ENCODE measurements around the gene EPHA1. TPM values are rescaled to one million over a fixed set of nuclear protein-coding genes. Genes with fewer than 3 reads are reported as not detected.

EPHA1 gene
- total RNA-seq, 3 donors from 2014 or later, result 9.1 to 19.6 (median 18.9) TPM

DNA sequence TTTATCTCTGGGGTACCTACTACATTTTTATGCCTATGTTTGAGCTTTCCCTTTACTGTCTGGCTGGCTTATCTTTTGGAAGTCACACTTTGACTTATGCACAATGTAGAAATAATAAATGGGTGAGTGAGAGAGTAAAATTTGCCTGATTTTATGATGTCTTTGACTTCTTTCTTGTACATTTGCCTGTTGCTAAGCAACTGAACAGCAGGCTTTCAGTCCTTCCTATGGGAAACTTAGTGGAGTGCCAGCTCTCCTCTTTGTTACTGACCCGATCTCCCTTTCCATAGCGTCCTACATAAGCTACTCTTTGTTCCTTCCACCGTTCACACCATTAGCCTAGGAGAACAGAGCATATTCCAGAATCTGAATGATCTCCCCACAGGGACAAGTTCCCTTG is 38.8 kb upstream of the EPHA1 start:
- intact Hi-C loops (cut with DNase I, micrococcal nuclease), result no loop called here

DNA sequence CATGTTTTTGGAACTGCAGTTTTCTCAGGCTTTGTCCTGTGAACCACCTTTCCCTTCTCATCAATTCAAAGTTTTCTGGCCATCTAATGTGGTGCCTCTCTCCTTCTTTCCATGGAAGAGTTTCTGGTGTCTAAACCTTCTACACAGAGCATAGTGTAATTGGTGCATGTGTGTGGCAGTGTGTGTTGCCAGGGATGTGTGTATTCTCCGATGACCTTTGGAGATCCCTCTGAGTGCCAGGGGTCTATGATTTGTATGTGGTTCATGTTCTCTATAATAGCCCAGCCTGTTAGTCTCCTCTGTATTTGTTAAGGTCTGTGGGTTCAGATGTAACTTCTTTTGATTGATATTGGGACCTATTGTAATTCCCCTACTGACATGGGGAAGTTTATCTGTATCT is 36.1 kb upstream of the EPHA1 start:
- Histone ChIP-seq H3K9me3 (no peaks in the 10 kb centered on the region), H3K4me3 (no peak overlapping the region), H3K36me3 (ENCODE audit: low read depth) (no peaks in the 10 kb centered on the region), H3K4me1 (ENCODE audit: low read depth) (no peaks in the 10 kb centered on the region)
- TF ChIP-seq, protein P1, sequence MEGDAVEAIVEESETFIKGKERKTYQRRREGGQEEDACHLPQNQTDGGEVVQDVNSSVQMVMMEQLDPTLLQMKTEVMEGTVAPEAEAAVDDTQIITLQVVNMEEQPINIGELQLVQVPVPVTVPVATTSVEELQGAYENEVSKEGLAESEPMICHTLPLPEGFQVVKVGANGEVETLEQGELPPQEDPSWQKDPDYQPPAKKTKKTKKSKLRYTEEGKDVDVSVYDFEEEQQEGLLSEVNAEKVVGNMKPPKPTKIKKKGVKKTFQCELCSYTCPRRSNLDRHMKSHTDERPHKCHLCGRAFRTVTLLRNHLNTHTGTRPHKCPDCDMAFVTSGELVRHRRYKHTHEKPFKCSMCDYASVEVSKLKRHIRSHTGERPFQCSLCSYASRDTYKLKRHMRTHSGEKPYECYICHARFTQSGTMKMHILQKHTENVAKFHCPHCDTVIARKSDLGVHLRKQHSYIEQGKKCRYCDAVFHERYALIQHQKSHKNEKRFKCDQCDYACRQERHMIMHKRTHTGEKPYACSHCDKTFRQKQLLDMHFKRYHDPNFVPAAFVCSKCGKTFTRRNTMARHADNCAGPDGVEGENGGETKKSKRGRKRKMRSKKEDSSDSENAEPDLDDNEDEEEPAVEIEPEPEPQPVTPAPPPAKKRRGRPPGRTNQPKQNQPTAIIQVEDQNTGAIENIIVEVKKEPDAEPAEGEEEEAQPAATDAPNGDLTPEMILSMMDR (IDR thresholded peaks at IDR 0.05), result no peak
- ATAC-seq, result no peak
- DNase-seq, result no peak
- intact Hi-C loops (cut with DNase I, micrococcal nuclease), result no loop called here

More for the DNA sequence above, 38.8 kb upstream of the EPHA1 start:
- Histone ChIP-seq H3K4me1 (ENCODE audit: low read depth) (no peaks in the 10 kb centered on the region), H3K9me3 (no peaks in the 10 kb centered on the region), H3K4me3 (no peak overlapping the region), H3K36me3 (ENCODE audit: low read depth) (no peaks in the 10 kb centered on the region)
- ATAC-seq (no peak), DNase-seq (no peak)
- TF ChIP-seq, protein P1 (IDR thresholded peaks at IDR 0.05), result no peak

DNA sequence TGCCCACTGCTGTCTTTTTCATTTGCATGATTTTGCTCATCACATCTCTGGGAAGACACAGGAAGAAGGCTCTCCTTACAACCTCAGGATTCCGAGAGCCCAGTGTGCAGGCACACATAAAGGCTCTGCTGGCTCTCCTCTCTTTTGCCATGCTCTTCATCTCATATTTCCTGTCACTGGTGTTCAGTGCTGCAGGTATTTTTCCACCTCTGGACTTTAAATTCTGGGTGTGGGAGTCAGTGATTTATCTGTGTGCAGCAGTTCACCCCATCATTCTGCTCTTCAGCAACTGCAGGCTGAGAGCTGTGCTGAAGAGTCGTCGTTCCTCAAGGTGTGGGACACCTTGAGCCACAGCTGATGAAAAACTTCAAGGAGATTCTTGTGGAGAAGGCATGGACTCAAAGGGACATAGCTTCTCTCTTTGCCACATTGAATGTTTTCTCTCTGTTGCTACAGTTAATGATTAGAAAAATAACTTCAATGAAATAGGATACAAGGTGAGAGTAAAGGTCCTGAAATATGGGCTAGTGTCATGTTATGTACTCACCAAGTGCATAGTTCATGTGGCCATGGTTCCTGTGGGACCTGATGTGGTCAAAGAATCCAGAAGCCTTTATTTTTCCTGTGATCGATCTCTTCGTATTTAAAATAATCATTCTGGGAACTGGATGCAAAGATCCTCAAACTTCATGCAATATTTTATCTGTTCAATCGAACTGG is 35.6 kb upstream of the EPHA1 start:
- ATAC-seq (no peak), DNase-seq (no peak)
- intact Hi-C loops (cut with DNase I, micrococcal nuclease), result no loop called here
- TF ChIP-seq, protein P1 (IDR thresholded peaks at IDR 0.05), result no peak
- Histone ChIP-seq H3K4me3 (no peak overlapping the region), H3K9me3 (no peaks in the 10 kb centered on the region), H3K4me1 (ENCODE audit: low read depth) (no peaks in the 10 kb centered on the region), H3K36me3 (ENCODE audit: low read depth) (no peaks in the 10 kb centered on the region)

DNA sequence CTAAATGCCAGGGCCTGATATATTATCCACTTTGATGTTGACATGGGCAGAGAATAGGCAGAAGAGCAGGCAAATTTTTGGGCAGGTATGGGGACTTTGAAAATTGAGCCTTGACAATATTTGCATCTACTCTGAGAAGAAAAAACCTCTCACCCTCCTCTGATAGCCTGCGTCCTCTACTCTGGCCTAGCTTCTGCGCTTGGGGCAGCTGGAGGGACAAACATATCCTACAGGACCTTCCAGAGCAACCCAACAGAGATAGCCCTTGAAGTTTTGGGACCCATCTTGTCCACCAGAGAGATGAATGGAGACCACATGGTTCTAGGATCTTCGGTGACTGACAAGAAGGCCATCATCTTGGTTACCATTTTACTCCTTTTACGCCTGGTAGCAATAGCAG is 34.5 kb upstream of the EPHA1 start, which contains the start of gene TAS2R60:
Gene TAS2R60, plus strand, starts transcription at position 301 of the 400 bp plus-strand sequence. Its CDS starts 0 bp downstream, at position 301.
- Histone ChIP-seq H3K4me1 (ENCODE audit: low read depth) (no peaks in the 10 kb centered on the region), H3K9me3 (no peaks in the 10 kb centered on the region), H3K36me3 (ENCODE audit: low read depth) (no peaks in the 10 kb centered on the region), H3K4me3 (no peak within 1 kb of the TSS)
- ATAC-seq (no peak), DNase-seq (no peak)
- intact Hi-C loops (cut with DNase I, micrococcal nuclease), result no loop called here
- TF ChIP-seq, protein P1 (IDR thresholded peaks at IDR 0.05), result no peak

DNA sequence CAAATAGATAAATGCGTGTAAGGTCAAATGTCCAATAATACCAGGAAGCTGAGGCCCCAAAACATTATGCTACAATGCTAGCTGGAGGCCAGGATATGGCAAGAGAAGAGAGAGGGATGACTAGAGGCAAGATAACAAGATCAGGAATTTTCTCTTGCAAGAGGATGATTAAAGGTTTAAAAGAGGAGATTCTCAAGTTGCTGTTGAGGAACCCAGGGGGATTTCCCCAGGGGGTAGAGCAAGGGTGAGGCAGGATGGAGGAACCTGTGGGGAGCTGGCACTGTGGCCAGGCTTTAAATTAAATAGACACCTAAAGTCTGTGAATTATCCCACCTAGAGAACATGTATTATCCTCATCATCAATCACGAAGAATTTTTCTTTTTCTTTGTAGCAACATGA is 31.2 kb upstream of the EPHA1 start:
- ATAC-seq (no peak), DNase-seq (no peak)
- TF ChIP-seq, protein P1 (IDR thresholded peaks at IDR 0.05), result no peak
- no peaks in the 10 kb centered on the region for H3K9me3 ChIP-seq
- intact Hi-C loops (cut with DNase I, micrococcal nuclease), result no loop called here
- no peaks in the 10 kb centered on the region for H3K4me1 ChIP-seq (ENCODE audit: low read depth)
- no peaks in the 10 kb centered on the region for H3K36me3 ChIP-seq (ENCODE audit: low read depth)
- no peak overlapping the region for H3K4me3 ChIP-seq
